Activated T-cell treated with anti-CD3 and anti-CD28 coated beads, Interleukin-2, amount 50 U/mL, for 72 hours (primary cell): ENCODE results near the gene CD300C. TPM values are rescaled to one million over a fixed set of nuclear protein-coding genes. Genes with fewer than 3 reads are reported as not detected.
"Not testable (repeated sequence)": the region's sequence is repeated elsewhere in the genome, so short reads cannot be mapped to it uniquely, and the experiment has no call there.

Experiments
- ATAC-seq, 2 donors: fragments of 150-1000 bp; cut with Tn5 transposase; replicated peaks in 1 of 2; 2 replicates each; pipeline ENCODE4 v1.10.0; 2021; ENCODE audit warnings: moderate library complexity in 2 of 2, mild to moderate bottlenecking in 1 of 2
- DNase-seq, 2 donors: peaks; one replicate each; pipeline ENCODE4 v3.0.0; 2021 to 2022; ENCODE audit warnings: mixed read lengths in 1 of 2
- H3K27ac Mint-ChIP-seq: one replicate; pipeline ENCODE4 v1.8.0; 2022; ENCODE audit warnings: mild to moderate bottlenecking, moderate library complexity, mixed read lengths
- H3K27me3 Mint-ChIP-seq: one replicate; pipeline ENCODE4 v1.8.0; 2022; ENCODE audit warnings: low read depth, mixed read lengths
- H3K36me3 Mint-ChIP-seq, 2 donors: one replicate each; pipeline ENCODE4 v1.8.0; 2022; ENCODE audit warnings: mixed read lengths in 2 of 2, mild to moderate bottlenecking in 1 of 2; ENCODE audit not compliant: insufficient read depth in 2 of 2
- H3K4me1 Mint-ChIP-seq: one replicate; pipeline ENCODE4 v1.8.0; 2022; ENCODE audit warnings: low read depth, mixed read lengths
- H3K4me3 Mint-ChIP-seq, 2 donors: one replicate each; pipeline ENCODE4 v1.8.0; 2022; ENCODE audit warnings: mild to moderate bottlenecking in 2 of 2, mixed read lengths in 2 of 2, moderate library complexity in 2 of 2
- H3K9me3 Mint-ChIP-seq, 2 donors: one replicate each; pipeline ENCODE4 v1.8.0; 2022; ENCODE audit warnings: mixed read lengths in 2 of 2
- total RNA-seq, 2 donors: library from RNA; stranded (reverse); gene quantifications; one replicate each; pipeline ENCODE4 v1.2.3, GENCODE V29; 2022

CD300C gene
- total RNA-seq, result under 1 TPM in 1 of 2 donors, not detected in 1; 0.16 TPM

DNA sequence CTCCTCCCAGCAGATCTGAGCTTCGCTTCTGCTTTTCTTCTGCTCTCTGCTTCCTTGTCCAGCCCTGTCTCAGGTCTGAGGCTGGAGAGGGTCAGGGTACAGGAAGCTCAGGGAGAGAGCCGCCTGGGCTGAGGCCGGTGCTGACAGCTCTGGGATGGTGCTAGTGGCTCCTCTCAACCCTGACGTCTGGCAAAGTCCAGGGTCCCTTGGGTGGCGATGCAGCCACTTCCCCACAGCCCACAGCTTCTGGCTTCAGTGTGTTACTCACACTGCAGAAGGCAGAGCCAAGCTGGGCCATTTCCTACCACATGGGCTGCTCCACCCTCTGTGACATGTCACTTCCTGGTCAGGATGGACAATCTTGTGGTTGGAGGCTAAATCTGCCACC is at the start of gene CD300C:
CD300C (minus strand) TSS at position 273 of the 388 bp plus-strand sequence. CDS start 333 bp downstream, outside the sequence.
- DNase-seq (no peak), ATAC-seq (peak in 1 of 2 donors; percentile 42)
- Mint-ChIP-seq H3K27me3 (no peaks in the 10 kb centered on the region), H3K4me1 (peaks cover 12% of the 10 kb centered on the region), H3K27ac (no peak within 1 kb of the TSS), H3K9me3 (no peaks in the 10 kb centered on the region), H3K4me3 (no peak within 1 kb of the TSS), H3K36me3 (no peaks in the 10 kb centered on the region)

DNA sequence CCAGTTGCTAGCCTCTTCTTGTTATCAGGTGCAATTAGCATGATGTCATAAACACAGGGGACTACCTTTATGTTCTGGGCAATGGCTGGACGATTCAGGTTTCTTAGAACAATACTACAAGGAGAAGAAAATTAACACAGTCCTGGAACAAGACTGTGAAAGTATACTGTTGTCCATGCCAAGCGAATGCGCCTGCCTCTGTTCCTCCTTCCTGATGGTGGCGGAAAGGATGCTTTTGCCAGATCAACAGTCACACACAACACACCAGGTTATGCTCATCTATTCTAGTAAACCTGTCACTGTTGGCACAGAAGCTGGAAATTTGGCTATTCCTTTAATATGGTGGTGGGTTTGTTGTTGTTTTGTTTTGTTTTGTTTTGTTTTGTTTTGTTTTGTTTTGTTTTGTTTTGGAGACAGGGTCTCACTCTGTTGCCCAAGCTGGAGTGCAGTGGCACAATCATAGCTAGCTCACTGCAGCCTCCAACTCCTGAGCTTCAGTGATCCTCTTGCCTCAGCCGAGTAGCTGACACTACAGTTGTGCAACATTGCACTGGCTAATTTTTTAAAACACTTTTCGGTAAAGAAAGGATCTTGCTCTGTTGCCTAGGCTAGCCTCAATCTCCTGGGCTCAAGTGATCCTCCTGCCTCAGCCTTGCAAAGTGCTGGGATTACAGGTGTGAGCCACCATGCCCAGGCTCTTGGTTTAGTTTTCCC is 49.3 kb upstream of the CD300C start:
- DNase-seq, result no peak
- ATAC-seq, result no peak
- H3K27ac Mint-ChIP-seq, result no peak overlapping the region
- H3K27me3 Mint-ChIP-seq, result peaks cover 14% of the 10 kb centered on the region
- H3K4me3 Mint-ChIP-seq, result no peak overlapping the region
- peaks cover 25% of the 10 kb centered on the region for H3K4me1 Mint-ChIP-seq
- H3K9me3 Mint-ChIP-seq, result peaks cover 0 to 1% of the 10 kb centered on the region in 2 donors
- no peaks in the 10 kb centered on the region for H3K36me3 Mint-ChIP-seq

DNA sequence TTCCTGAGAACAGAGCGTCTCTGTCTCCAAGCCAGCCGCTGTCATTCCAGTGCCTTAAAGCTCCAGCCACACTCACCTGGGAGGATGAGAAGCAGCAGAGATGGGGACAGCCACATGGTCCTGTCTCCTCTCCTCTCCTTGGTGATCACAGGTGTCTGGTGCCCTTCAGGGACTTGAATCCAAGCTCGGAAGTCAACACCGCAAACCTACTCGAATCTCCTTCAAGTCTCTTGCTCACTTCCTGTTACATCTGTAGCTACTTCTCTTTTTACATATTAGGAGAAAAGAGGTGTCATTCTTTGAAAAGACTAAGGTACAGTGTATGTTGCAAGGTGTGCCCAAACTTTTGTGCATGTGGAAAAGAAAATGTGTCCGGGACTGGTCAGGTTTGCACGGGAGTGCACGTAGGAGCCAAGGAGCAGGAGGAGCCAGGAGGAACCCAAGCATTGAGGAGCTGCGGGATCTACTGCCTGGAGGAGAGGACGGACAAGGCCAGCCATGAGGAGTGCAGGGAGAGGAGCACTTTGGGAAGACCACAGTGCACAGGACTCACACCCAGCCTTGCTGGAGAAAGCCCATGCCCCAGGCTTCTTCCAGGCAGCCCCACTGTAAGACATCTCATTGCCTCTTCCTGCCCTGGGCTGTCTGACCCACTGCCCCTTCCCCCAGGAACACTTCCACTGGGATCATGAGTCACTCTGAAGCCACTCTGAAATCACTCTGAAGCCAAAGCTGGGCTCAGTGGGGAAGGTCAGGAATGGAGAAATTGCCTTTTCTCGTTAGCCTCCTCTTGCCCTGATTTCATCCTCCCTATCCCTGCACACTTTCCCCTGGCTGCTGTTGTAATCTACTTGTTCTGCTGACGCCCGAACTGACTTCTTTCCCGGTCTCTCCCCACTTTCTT is 46.4 kb upstream of the CD300C start, which contains the start of gene CD300LD:
CD300LD (minus strand) TSS at position 197 of the 904 bp plus-strand sequence; CDS start at position 116, 81 bp downstream.
- H3K27ac Mint-ChIP-seq, result no peak within 1 kb of the TSS
- H3K9me3 Mint-ChIP-seq, result peaks cover 0 to 1% of the 10 kb centered on the region in 2 donors
- H3K36me3 Mint-ChIP-seq, result no peaks in the 10 kb centered on the region
- peak within 1 kb of the TSS; percentile 4 to 57 for H3K4me3 Mint-ChIP-seq
- ATAC-seq (peak; percentile 43 to 62), DNase-seq (peak in 1 of 2 donors; percentile 7)
- no peaks in the 10 kb centered on the region for H3K27me3 Mint-ChIP-seq
- peaks cover 9% of the 10 kb centered on the region for H3K4me1 Mint-ChIP-seq

- Mint-ChIP-seq H3K9me3 (peaks cover 0 to 1% of the 10 kb centered on the region in 2 donors), H3K4me3 (peak overlapping the region in 1 of 2 donors; percentile 57), H3K4me1 (peaks cover 9% of the 10 kb centered on the region), H3K27me3 (no peaks in the 10 kb centered on the region), H3K27ac (no peak overlapping the region), H3K36me3 (no peaks in the 10 kb centered on the region)
- ATAC-seq, result no peak
- DNase-seq, result no peak
These were observed 45.6 kb upstream of the CD300C start for GRCh38 chr17:74591503-74591902.

- peaks cover 0 to 2% of the 10 kb centered on the region in 2 donors for H3K9me3 Mint-ChIP-seq
- no peaks in the 10 kb centered on the region for H3K27me3 Mint-ChIP-seq
- no peak for DNase-seq
- no peak overlapping the region for H3K4me3 Mint-ChIP-seq
- H3K27ac Mint-ChIP-seq, result no peak overlapping the region
- no peaks in the 10 kb centered on the region for H3K36me3 Mint-ChIP-seq
- no peak for ATAC-seq
- H3K4me1 Mint-ChIP-seq, result no peaks in the 10 kb centered on the region
These were observed 39.8 kb upstream of the CD300C start for GRCh38 chr17:74585711-74586110.

- DNase-seq, result no peak
- Mint-ChIP-seq H3K9me3 (peaks cover 0 to 2% of the 10 kb centered on the region in 2 donors), H3K27me3 (no peaks in the 10 kb centered on the region), H3K4me1 (no peaks in the 10 kb centered on the region), H3K36me3 (no peaks in the 10 kb centered on the region), H3K27ac (no peak overlapping the region), H3K4me3 (no peak overlapping the region)
- no peak for ATAC-seq
These were observed 38.6 kb upstream of the CD300C start for GRCh38 chr17:74584292-74585060.

- no peaks in the 10 kb centered on the region for H3K36me3 Mint-ChIP-seq
- no peaks in the 10 kb centered on the region for H3K27me3 Mint-ChIP-seq
- ATAC-seq, result no peak
- peaks cover 0 to 2% of the 10 kb centered on the region in 2 donors for H3K9me3 Mint-ChIP-seq
- peaks cover 4% of the 10 kb centered on the region for H3K4me1 Mint-ChIP-seq
- no peak overlapping the region for H3K4me3 Mint-ChIP-seq
- H3K27ac Mint-ChIP-seq, result no peak overlapping the region
- no peak for DNase-seq
These were observed 36.7 kb upstream of the CD300C start for GRCh38 chr17:74582633-74583032.

DNA sequence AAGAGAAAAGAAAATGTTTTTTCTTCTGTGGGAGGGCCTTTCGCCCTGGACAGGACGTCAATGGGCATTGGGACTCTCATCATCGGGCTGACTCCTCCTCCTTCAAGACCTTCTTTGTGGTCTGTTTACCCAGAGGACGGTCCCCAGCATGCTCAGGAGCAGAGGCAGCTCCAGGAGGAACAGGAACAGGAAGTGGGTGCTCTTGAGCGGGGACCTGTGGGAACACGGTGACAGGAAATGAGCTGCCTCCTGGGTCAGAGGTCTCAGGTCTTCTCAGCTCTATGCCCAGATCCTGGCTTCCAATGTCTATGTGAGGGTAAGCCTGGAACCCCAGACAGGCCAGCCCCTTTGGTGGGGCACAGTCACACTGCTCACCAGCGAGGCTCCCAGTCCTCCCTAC is 34.0 kb upstream of the CD300C start:
- Mint-ChIP-seq H3K9me3 (peaks cover 2 to 3% of the 10 kb centered on the region in 2 donors), H3K36me3 (no peaks in the 10 kb centered on the region), H3K4me1 (peaks cover 4% of the 10 kb centered on the region), H3K4me3 (no peak overlapping the region), H3K27me3 (peaks cover 5% of the 10 kb centered on the region), H3K27ac (no peak overlapping the region)
- ATAC-seq, result no peak
- DNase-seq, result no peak

DNA sequence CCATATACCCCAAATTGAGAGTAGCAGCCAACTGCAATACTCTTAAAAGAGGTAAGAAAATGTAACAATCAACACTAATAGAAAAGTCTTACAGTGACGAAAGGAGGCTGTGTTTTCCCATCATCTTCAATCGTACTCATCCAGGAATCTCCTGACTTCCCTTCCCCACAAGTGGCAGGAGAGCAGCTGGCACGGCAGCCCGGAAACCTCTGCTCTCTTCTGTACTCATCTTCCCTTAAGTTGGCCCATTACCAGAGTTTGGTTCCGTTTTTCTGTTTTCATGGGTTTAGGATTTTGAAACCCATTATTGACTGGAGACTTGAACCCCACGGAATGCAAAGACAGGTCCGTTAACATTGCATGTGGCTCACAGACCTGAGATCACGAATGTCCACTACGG is 33.1 kb upstream of the CD300C start:
- H3K27ac Mint-ChIP-seq, result no peak overlapping the region
- peaks cover 0 to 3% of the 10 kb centered on the region in 2 donors for H3K9me3 Mint-ChIP-seq
- H3K4me1 Mint-ChIP-seq, result peaks cover 4% of the 10 kb centered on the region
- H3K4me3 Mint-ChIP-seq, result no peak overlapping the region
- H3K36me3 Mint-ChIP-seq, result no peaks in the 10 kb centered on the region
- ATAC-seq, result no peak
- H3K27me3 Mint-ChIP-seq, result peaks cover 13% of the 10 kb centered on the region
- no peak for DNase-seq

- Mint-ChIP-seq H3K9me3 (peaks cover 0 to 3% of the 10 kb centered on the region in 2 donors), H3K36me3 (no peaks in the 10 kb centered on the region), H3K4me1 (peaks cover 14% of the 10 kb centered on the region), H3K4me3 (no peak overlapping the region), H3K27ac (no peak overlapping the region), H3K27me3 (peaks cover 13% of the 10 kb centered on the region)
- ATAC-seq (no peak), DNase-seq (no peak)
These were observed 28.7 kb upstream of the CD300C start for GRCh38 chr17:74574489-74575142.

DNA sequence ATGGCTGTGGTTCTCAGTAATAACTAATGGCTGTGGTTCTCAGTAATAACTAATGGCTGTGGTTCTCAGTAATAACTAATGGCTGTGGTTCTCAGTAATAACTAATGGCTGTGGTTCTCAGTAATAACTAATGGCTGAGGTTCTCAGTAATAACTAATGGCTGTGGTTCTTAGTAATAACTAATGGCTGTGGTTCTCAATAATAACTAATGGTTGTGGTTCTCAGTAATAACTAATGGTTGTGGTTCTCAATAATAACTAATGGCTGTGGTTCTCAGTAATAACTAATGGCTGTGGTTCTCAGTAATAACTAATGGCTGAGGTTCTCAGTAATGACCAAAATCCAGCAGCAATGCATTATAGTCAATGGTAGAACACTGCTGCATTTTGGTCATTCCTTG is 27.7 kb upstream of the CD300C start:
- ATAC-seq, DNase-seq, H3K27ac Mint-ChIP-seq, H3K36me3 Mint-ChIP-seq, H3K4me3 Mint-ChIP-seq, H3K9me3 Mint-ChIP-seq: not testable (repeated sequence)
- Mint-ChIP-seq H3K27me3 (peaks cover 18% of the 10 kb centered on the region), H3K4me1 (peaks cover 21% of the 10 kb centered on the region)

DNA sequence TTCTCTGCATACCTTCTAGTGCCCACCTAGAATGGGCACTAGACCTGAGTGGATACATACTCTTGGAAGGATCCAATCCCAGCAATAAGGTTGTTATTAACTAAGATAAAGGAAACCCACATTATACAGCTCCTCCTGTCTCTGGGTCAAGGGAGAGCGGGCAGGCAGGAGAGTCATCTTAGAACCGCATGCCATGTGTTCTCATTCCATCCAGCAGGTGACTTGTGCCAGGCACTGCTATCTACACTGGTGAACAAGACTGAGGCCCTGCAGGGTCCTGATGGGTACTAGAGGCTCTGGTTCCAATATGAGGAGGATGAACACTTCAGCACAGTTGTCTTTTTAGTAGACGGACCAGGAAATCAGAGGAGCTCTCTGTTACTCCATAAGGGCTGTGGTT is 27.3 kb upstream of the CD300C start:
- H3K9me3 Mint-ChIP-seq, result peaks cover 3 to 7% of the 10 kb centered on the region in 2 donors
- DNase-seq, result no peak
- no peak for ATAC-seq
- peaks cover 25% of the 10 kb centered on the region for H3K4me1 Mint-ChIP-seq
- H3K36me3 Mint-ChIP-seq, result peaks cover 0 to 2% of the 10 kb centered on the region in 2 donors
- H3K4me3 Mint-ChIP-seq, result no peak overlapping the region
- H3K27me3 Mint-ChIP-seq, result peaks cover 23% of the 10 kb centered on the region
- no peak overlapping the region for H3K27ac Mint-ChIP-seq
